HepG2 (cell line): ENCODE results near the gene RRM2. TPM values are rescaled to one million over a fixed set of nuclear protein-coding genes. Genes with fewer than 3 reads are reported as not detected.

Experiments
- ATAC-seq: fragments of 200-7000 bp; cut with Tn5 transposase; 3 replicates; pipeline ENCODE4 v1.9.1; 2020; ENCODE audit warnings: mild to moderate bottlenecking, moderate library complexity
- BruUV-seq: library from RNA; stranded (reverse); fragments of 400-500 nt; replicated peaks from 2 replicates; lab custom pipeline; 2021; lab: Mats Ljungman, UMichigan
- CTCF ChIA-PET: fragments of 300-600 bp; formaldehyde crosslinking; extraction: SDS; loops from one replicate; lab custom pipeline; 2021; ENCODE audit warnings: low total read pairs, inconsistent platforms, low intra/inter-chr PET ratio; lab: Yijun Ruan, JAX
- POLR2A ChIA-PET: fragments of 350-600 bp; sonication (Branson Sonifier 250); formaldehyde crosslinking; loops from one replicate; lab custom pipeline; 2020; ENCODE audit warnings: antibody characterized with exemption, inconsistent platforms; lab: Yijun Ruan, JAX
- DNase-seq: peaks from one replicate; pipeline ENCODE4 v3.0.0-alpha.2; 2015; ENCODE audit warnings: low spot score
- FAIRE-seq: peaks from 3 replicates; lab custom pipeline; 2011; peaks lifted over from hg19 to GRCh38; lab: Jason Lieb, UNC
- H2AFZ ChIP-seq: one replicate; pipeline ENCODE4 v1.6.1; 2011; ENCODE audit warnings: low read length, inconsistent platforms
- H3K27ac ChIP-seq: fragments of 300-600 bp; 3 replicates; pipeline ENCODE4 v1.8.0; 2011; ENCODE audit warnings: mixed run types, mild to moderate bottlenecking, mixed read lengths, low read length, inconsistent platforms; ENCODE audit not compliant: insufficient read depth; ENCODE audit errors: extremely low read length
- H3K27me3 ChIP-seq, 2 experiments: fragments of 200-600 bp in 1 of 2; 2 replicates in 1 of 2; 3 replicates in 1 of 2; pipeline versions ENCODE4 v1.6.0 to v1.8.0; 2011; ENCODE audit warnings: low read length in 2 of 2, mild to moderate bottlenecking in 2 of 2, moderate library complexity in 2 of 2, inconsistent platforms in 1 of 2; ENCODE audit not compliant: insufficient read depth in 2 of 2, control insufficient read depth in 1 of 2
- H3K36me3 ChIP-seq, 2 experiments: fragments of 200-600 bp in 1 of 2; replicated peaks in 1 of 2; 2 replicates in 1 of 2; 3 replicates in 1 of 2; pipeline versions ENCODE4 v1.5.1 to v1.8.0; 2011; ENCODE audit warnings: low read length in 2 of 2, inconsistent platforms in 1 of 2; ENCODE audit not compliant: insufficient read depth in 2 of 2, control insufficient read depth in 1 of 2
- H3K4me1 ChIP-seq: 2 replicates; pipeline ENCODE4 v1.5.1; 2012; ENCODE audit warnings: low read length, inconsistent platforms; ENCODE audit not compliant: insufficient read depth
- H3K4me2 ChIP-seq: 2 replicates; pipeline ENCODE4 v1.6.0; 2011; ENCODE audit warnings: low read depth, low read length, inconsistent platforms
- H3K4me3 ChIP-seq, 3 experiments: fragments of 200-600 bp in 1 of 3; sonication (generic), shearing (Covaris generic) in 1 of 3; replicated peaks in 1 of 3; 2 replicates each; pipeline ENCODE4 v1.5.1; 2011 to 2016; ENCODE audit warnings: low read length in 3 of 3, inconsistent platforms in 2 of 3, low read depth in 2 of 3, mild to moderate bottlenecking in 2 of 3, control low read depth in 1 of 3, mixed read lengths in 1 of 3; ENCODE audit not compliant: insufficient read depth in 1 of 3
- H3K79me2 ChIP-seq: one replicate; pipeline ENCODE4 v1.6.1; 2011; ENCODE audit warnings: low read length, inconsistent platforms; ENCODE audit not compliant: insufficient read depth
- H3K9ac ChIP-seq: 2 replicates; pipeline ENCODE4 v1.6.0; 2011; ENCODE audit warnings: mild to moderate bottlenecking, low read depth, low read length, inconsistent platforms; ENCODE audit not compliant: insufficient read depth
- H3K9me3 ChIP-seq: 2 replicates; pipeline ENCODE4 v1.5.1; 2012; ENCODE audit warnings: mild to moderate bottlenecking, low read length
- H4K20me1 ChIP-seq: 2 replicates; pipeline ENCODE4 v1.6.0; 2011; ENCODE audit warnings: inconsistent platforms, mild to moderate bottlenecking, low read length, moderate library complexity; ENCODE audit not compliant: insufficient read depth
- CHD2 ChIP-seq: IDR thresholded peaks from 2 replicates; pipeline ENCODE4 v1.6.1; 2011; ENCODE audit warnings: low read depth, low read length, improper control_type of control experiment
- IRF1 ChIP-seq: sonication (generic); formaldehyde crosslinking; IDR thresholded peaks from 2 replicates; pipeline ENCODE4 v1.4.0; 2020; ENCODE audit warnings: low read depth, mild to moderate bottlenecking, missing genetic modification reagents
- KDM3A ChIP-seq: IDR thresholded peaks from 2 replicates; pipeline ENCODE4 v1.6.1; 2018; ENCODE audit warnings: low read depth, missing compliant biosample characterization
- MTERF4 ChIP-seq: sonication (generic); formaldehyde crosslinking; IDR thresholded peaks from 2 replicates; pipeline ENCODE4 v1.8.0; 2023; ENCODE audit warnings: mild to moderate bottlenecking, missing genetic modification reagents
- NR0B2 ChIP-seq: sonication (generic); formaldehyde crosslinking; IDR thresholded peaks from 2 replicates; pipeline ENCODE4 v1.4.0; 2020; ENCODE audit warnings: mild to moderate bottlenecking, missing genetic modification reagents
- PATZ1 ChIP-seq: sonication (generic); formaldehyde crosslinking; IDR thresholded peaks from 2 replicates; pipeline ENCODE4 v1.4.0; 2020; ENCODE audit warnings: missing genetic modification reagents
- PLRG1 ChIP-seq: fragments of 450-650 bp; conservative IDR thresholded peaks from 2 replicates; pipeline ENCODE4 v1.6.1; 2016
- TEF ChIP-seq: sonication (generic); formaldehyde crosslinking; IDR thresholded peaks from 2 replicates; pipeline ENCODE4 v1.5.0; 2020; ENCODE audit warnings: missing genetic modification reagents
- TRIM24 ChIP-seq: sonication (generic); formaldehyde crosslinking; IDR thresholded peaks from 2 replicates; pipeline ENCODE4 v1.8.0; 2022; ENCODE audit warnings: mild to moderate bottlenecking, missing genetic modification reagents
- ZIK1 ChIP-seq: sonication (generic); formaldehyde crosslinking; IDR thresholded peaks from 2 replicates; pipeline ENCODE4 v1.5.0; 2020; ENCODE audit warnings: mild to moderate bottlenecking, low read depth, missing genetic modification reagents, borderline replicate concordance
- ZNF234 ChIP-seq: sonication (generic); formaldehyde crosslinking; conservative IDR thresholded peaks from 2 replicates; pipeline ENCODE4 v1.5.1; 2020; ENCODE audit warnings: mild to moderate bottlenecking, missing genetic modification reagents
- WGBS: methylation state at CpG from one replicate; pipeline ENCODE4 v1.1.6; 2017; ENCODE audit warnings: low lambda C conversion rate; 5-methylcytosine and 5-hydroxymethylcytosine counted together
- in situ Hi-C: cut with HindIII; loops from 2 replicates; pipeline ENCODE4 v1.10.0; 2017; ENCODE audit warnings: low pct_unique_long_range_greater_than_20kb; ENCODE audit not compliant: extremely low pct_ligation_motif_present
- intact Hi-C: fragments of 100-400 bp; cut with micrococcal nuclease; formaldehyde crosslinking; loops from one replicate; pipeline ENCODE4 v1.10.0; 2022; ENCODE audit not compliant: unreplicated experiment
- polyA plus RNA-seq, 8 experiments: library from polyadenylated mRNA; depleted of rRNA in 3 of 8; stranded (reverse) in 7 of 8; unstranded in 1 of 8; fragments of >200 nt; fragmentation: Illumina TruSeq in 4 of 8; extraction: Trizol in 4 of 8; gene quantifications; 2 replicates each; pipeline versions ENCODE4 v1.2.1 to v1.2.3, GENCODE V29; 2011 to 2016; ENCODE audit warnings: low read depth in 4 of 8, missing spikeins in 1 of 8, mixed read lengths in 1 of 8; ENCODE audit not compliant: insufficient read depth in 1 of 8
- total RNA-seq, 5 experiments: library from RNA; depleted of rRNA; stranded (reverse); fragments of >200 nt; fragmentation: Illumina TruSeq; extraction: Trizol; gene quantifications; 2 replicates each; pipeline ENCODE4 v1.2.3, GENCODE V29; 2016; ENCODE audit warnings: low read depth in 1 of 5

The RRM2 gene
- total and polyA plus RNA-seq, 2 of the 13 experiments (the other 11 are each of a cell fraction or from before 2014, with no cell fraction given) = 31.3 to 150 TPM

- no peaks in the 10 kb centered on the region for H4K20me1 ChIP-seq
- no peak overlapping the region for H2AFZ ChIP-seq
- H3K79me2 ChIP-seq = no peaks in the 10 kb centered on the region
- peaks cover 9% of the 10 kb centered on the region; the same call in 1 of the 2 replicates for H3K4me1 ChIP-seq
- no TSS peak for BruUV-seq
- DNase-seq = no peak
- 30% methylated on average over 11 of the region's 12 CpGs for whole genome bisulfite sequencing
- ChIA-PET POLR2A (no interaction called here), CTCF (no interaction called here)
- H3K36me3 ChIP-seq = no peaks in the 10 kb centered on the region
- ATAC-seq = peak; percentile 42
- H3K4me3 ChIP-seq = peak overlapping the region; percentile 56 to 72 (median 59); a peak in 2 of 6 replicates
- no peaks in the 10 kb centered on the region for H3K9me3 ChIP-seq
- H3K27me3 ChIP-seq = peaks cover 12 to 71% of the 10 kb centered on the region in 2 experiments; a peak in 4 of 5 replicates
- peak overlapping the region; percentile 72 for H3K4me2 ChIP-seq
- TF ChIP-seq TEF (CRISPR knock-in tag) (peak; percentile 17; the same call in 1 of the 2 replicates), ZIK1 (CRISPR knock-in tag) (no peak)
- FAIRE-seq = no peak
- intact Hi-C loops = no loop called here
- no peak overlapping the region for H3K9ac ChIP-seq
- in situ Hi-C loops = loop anchor here (5.0 kb wide), 1 partner anchor 39 kb away; no protein-coding TSS in a partner anchor
- H3K27ac ChIP-seq = no peak overlapping the region
These were observed 43.8 kb upstream of the RRM2 start for GRCh38 chr2:10078704-10079265.

- ATAC-seq (peak; percentile 82), DNase-seq (no peak), FAIRE-seq (no peak)
- POLR2A ChIA-PET = no interaction called here
- BruUV-seq = no TSS peak
- intact Hi-C loops (no loop called here), in situ Hi-C loops (loop anchor here (5.0 kb wide), 1 partner anchor 38 kb away; no protein-coding TSS in a partner anchor)
- CTCF ChIA-PET = interaction anchor here (1.4 kb wide), 1 partner anchor 18 kb away, joined by 3 read pairs; no protein-coding TSS in a partner anchor
- Histone ChIP-seq H3K9ac (peak overlapping the region; percentile 55; the same call in 1 of the 2 replicates), H3K4me3 (peak overlapping the region; percentile 56 to 72 (median 59); a peak in 5 of 6 replicates), H3K4me1 (peaks cover 9% of the 10 kb centered on the region; the same call in 1 of the 2 replicates), H3K27me3 (peaks cover 10 to 71% of the 10 kb centered on the region in 2 experiments; a peak in 4 of 5 replicates), H3K36me3 (no peaks in the 10 kb centered on the region), H3K4me2 (peak overlapping the region; percentile 72), H2AFZ (no peak overlapping the region), H3K27ac (no peak overlapping the region), H4K20me1 (no peaks in the 10 kb centered on the region), H3K9me3 (no peaks in the 10 kb centered on the region), H3K79me2 (no peaks in the 10 kb centered on the region)
- 12% methylated on average over 19 of the region's 53 CpGs for WGBS
- no peak for TF ChIP-seq IRF1 (CRISPR knock-in tag)
- TF ChIP-seq ZNF234 = no peak
- TF ChIP-seq MTERF4 (CRISPR knock-in tag) = no peak
- TF ChIP-seq KDM3A = no peak
- no peak for TF ChIP-seq PLRG1
- TF ChIP-seq CHD2 = no peak
- no peak for TF ChIP-seq NR0B2 (CRISPR knock-in tag)
- TF ChIP-seq TRIM24 = no peak
- TF ChIP-seq PATZ1 (CRISPR knock-in tag) = no peak
These were observed 43.2 kb upstream of the RRM2 start for GRCh38 chr2:10079266-10079869.
